AG04449 (cell line): ENCODE data around the gene RPS15.

Experiments
- CTCF ChIA-PET: fragments of 350-600 bp; formaldehyde crosslinking; extraction: SDS; loops from one replicate; lab custom pipeline; 2021; ENCODE audit warnings: antibody characterized with exemption; lab: Yijun Ruan, JAX
- POLR2A ChIA-PET: fragments of 400-600, 350-600 bp; formaldehyde crosslinking; extraction: SDS; loops from one replicate; lab custom pipeline; 2020; ENCODE audit warnings: antibody characterized with exemption, inconsistent platforms; lab: Yijun Ruan, JAX
- DNase-seq: peaks from one replicate; pipeline ENCODE4 v3.0.0-alpha.2; 2010; ENCODE audit warnings: low read depth, low spot score
- H3K4me3 ChIP-seq: 2 replicates; pipeline ENCODE4 v1.5.1; 2011; ENCODE audit warnings: low read depth, mild to moderate bottlenecking, control low read depth, low read length
- TF ChIP-seq, protein P1 (sequence below): IDR thresholded peaks from one replicate; pipeline ENCODE4 v1.5.1; 2011; ENCODE audit warnings: mild to moderate bottlenecking, moderate library complexity, low read length, control low read depth, inconsistent platforms; ENCODE audit not compliant: insufficient read depth; ENCODE audit errors: missing control alignments

RPS15 gene

GRCh38 chr19:1447944-1448343 is 9.7 kb downstream of the RPS15 start:
- ChIA-PET CTCF (no interaction called here), POLR2A (no interaction called here)
- TF ChIP-seq, protein P1, sequence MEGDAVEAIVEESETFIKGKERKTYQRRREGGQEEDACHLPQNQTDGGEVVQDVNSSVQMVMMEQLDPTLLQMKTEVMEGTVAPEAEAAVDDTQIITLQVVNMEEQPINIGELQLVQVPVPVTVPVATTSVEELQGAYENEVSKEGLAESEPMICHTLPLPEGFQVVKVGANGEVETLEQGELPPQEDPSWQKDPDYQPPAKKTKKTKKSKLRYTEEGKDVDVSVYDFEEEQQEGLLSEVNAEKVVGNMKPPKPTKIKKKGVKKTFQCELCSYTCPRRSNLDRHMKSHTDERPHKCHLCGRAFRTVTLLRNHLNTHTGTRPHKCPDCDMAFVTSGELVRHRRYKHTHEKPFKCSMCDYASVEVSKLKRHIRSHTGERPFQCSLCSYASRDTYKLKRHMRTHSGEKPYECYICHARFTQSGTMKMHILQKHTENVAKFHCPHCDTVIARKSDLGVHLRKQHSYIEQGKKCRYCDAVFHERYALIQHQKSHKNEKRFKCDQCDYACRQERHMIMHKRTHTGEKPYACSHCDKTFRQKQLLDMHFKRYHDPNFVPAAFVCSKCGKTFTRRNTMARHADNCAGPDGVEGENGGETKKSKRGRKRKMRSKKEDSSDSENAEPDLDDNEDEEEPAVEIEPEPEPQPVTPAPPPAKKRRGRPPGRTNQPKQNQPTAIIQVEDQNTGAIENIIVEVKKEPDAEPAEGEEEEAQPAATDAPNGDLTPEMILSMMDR = no peak
- DNase-seq = no peak
- no peak overlapping the region for H3K4me3 ChIP-seq

- ChIA-PET POLR2A (no interaction called here), CTCF (interaction anchor here (1.0 to 1.5 kb wide), 3 partner anchors 13 to 134 kb away, joined by 3 to 4 read pairs (median 3); no protein-coding TSS in a partner anchor)
- TF ChIP-seq, protein P1 = no peak
- H3K4me3 ChIP-seq = peak within 1 kb of the TSS; percentile 46
- DNase-seq = no peak
These were observed 11.6 kb downstream of the RPS15 start, which contains the start of gene APC2 for GRCh38 chr19:1449467-1450442. TSS of gene APC2 (plus strand) at chr19:1450121. CDS start at chr19:1453002, 2,881 bp downstream.

GRCh38 chr19:1450735-1451731 is 12.8 kb downstream of the RPS15 start:
- POLR2A ChIA-PET = no interaction called here
- no peak overlapping the region for H3K4me3 ChIP-seq
- no peak for DNase-seq
- TF ChIP-seq, protein P1 = no peak
- CTCF ChIA-PET = interaction anchor here (0.6 to 1.5 kb wide), 4 partner anchors 14 to 135 kb away, joined by 3 to 4 read pairs (median 4); no protein-coding TSS in a partner anchor

DNA sequence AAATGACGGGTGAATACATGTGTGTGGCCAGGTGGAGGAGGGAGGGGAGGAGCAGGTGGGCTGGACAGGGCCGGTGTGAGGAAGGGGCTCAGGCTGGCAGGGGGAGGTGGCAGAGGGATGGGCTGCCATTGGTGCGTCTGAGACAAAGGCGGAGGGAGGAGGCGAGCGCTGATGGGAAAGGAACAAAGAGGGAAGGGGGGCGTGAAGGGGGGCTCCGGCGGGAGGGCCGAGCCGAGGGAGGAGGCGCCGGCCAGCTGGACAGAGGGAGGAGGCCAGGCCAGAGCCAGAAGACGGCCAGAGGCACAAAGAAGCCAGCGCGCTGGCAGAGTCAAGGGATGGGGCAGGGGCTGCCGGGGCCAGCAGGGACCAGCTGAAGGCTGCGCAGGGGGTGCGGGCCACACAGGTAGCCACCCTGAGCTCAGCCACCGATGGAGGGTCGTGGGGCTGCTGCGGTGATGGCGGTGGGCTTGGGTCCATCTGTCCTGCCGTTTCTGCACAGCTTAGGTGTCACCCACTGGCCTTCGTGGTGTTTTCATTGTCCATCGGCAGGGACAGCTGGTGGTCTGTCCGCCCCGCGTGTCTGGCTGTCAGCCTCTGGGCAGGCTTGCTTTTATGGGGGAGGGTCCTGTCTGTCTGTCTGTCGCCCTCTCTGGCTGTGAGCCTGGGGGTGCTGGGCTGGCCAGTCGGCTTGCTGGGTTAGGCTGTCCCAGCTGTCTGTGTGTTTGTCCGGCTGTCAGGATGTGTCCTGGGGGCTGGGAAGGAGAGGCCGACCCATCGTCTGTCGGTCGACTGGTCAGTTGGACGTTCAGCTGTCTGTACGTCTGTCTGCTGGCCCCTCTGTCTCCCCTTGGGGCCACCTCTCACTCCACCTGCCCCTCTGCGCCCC is 14.0 kb downstream of the RPS15 start:
- no peak overlapping the region for H3K4me3 ChIP-seq
- ChIA-PET CTCF (interaction anchor here (3.8 kb wide), 1 partner anchor 8 kb away, joined by 25 read pairs; no protein-coding TSS in a partner anchor), POLR2A (interaction anchor here (0.5 to 1.2 kb wide), 2 partner anchors 11 to 183 kb away, joined by 3 read pairs; no protein-coding TSS in a partner anchor)
- no peak for DNase-seq
- TF ChIP-seq, protein P1 = no peak

GRCh38 chr19:1452802-1453524 is 14.8 kb downstream of the RPS15 start:
- ChIA-PET POLR2A (interaction anchor here (0.5 to 1.2 kb wide), 2 partner anchors 12 to 183 kb away, joined by 3 read pairs; no protein-coding TSS in a partner anchor), CTCF (interaction anchor here (3.7 to 3.8 kb wide), 2 partner anchors 9 to 13 kb away, joined by 14 to 25 read pairs; no protein-coding TSS in a partner anchor)
- TF ChIP-seq, protein P1 = no peak
- no peak for DNase-seq
- no peak overlapping the region for H3K4me3 ChIP-seq
